IMR-90 (cell line): Measurements from ENCODE around the gene NCF2. TPM values are rescaled to one million over a fixed set of nuclear protein-coding genes. Genes with fewer than 3 reads are reported as not detected.

Experiments used
- ATAC-seq: fragments of 200-7000 bp; cut with Tn5 transposase; 2 replicates; pipeline ENCODE4 v1.9.1; 2020; ENCODE audit warnings: low read depth, mild to moderate bottlenecking, moderate library complexity
- BruUV-seq: library from RNA; stranded (reverse); fragments of 400-500 nt; replicated peaks from 2 replicates; lab custom pipeline; 2021; lab: Mats Ljungman, UMichigan
- CTCF ChIA-PET: fragments of 300-600 bp; formaldehyde crosslinking; extraction: SDS; loops from one replicate; lab custom pipeline; 2021; ENCODE audit warnings: antibody characterized with exemption; lab: Yijun Ruan, JAX
- POLR2A ChIA-PET: fragments of 300-600 bp; sonication (Branson Sonifier 250); formaldehyde crosslinking; loops from one replicate; lab custom pipeline; 2022; ENCODE audit warnings: antibody characterized with exemption; ENCODE audit not compliant: unreplicated experiment; lab: Charles Lee
- DNase-seq: peaks from one replicate; pipeline ENCODE4 v3.0.0; 2013
- H2AFZ ChIP-seq: replicated peaks from 2 replicates; pipeline ENCODE3; 2013; ENCODE audit warnings: low read length, mild to moderate bottlenecking; ENCODE audit not compliant: poor library complexity
- H2AK5ac ChIP-seq: 2 replicates; pipeline ENCODE4 v1.6.1; 2013; ENCODE audit warnings: low read depth, low read length, inconsistent platforms
- H2AK9ac ChIP-seq: replicated peaks from 2 replicates; pipeline ENCODE3; 2013; ENCODE audit warnings: mild to moderate bottlenecking, low read depth, low read length, moderate library complexity; ENCODE audit not compliant: poor library complexity
- H2BK120ac ChIP-seq: 2 replicates; pipeline ENCODE4 v1.6.1; 2013; ENCODE audit warnings: low read depth, low read length, inconsistent platforms
- H2BK15ac ChIP-seq: 3 replicates; pipeline ENCODE4 v1.6.1; 2013; ENCODE audit warnings: low read depth, low read length, inconsistent platforms
- H2BK20ac ChIP-seq: 2 replicates; pipeline ENCODE4 v1.6.1; 2013; ENCODE audit warnings: low read depth, mild to moderate bottlenecking, inconsistent platforms, low read length, moderate library complexity
- H2BK5ac ChIP-seq: 2 replicates; pipeline ENCODE4 v1.6.1; 2013; ENCODE audit warnings: mild to moderate bottlenecking, low read depth, low read length, inconsistent platforms; ENCODE audit not compliant: poor library complexity, severe bottlenecking
- H3K14ac ChIP-seq: replicated peaks from 2 replicates; pipeline ENCODE4 v1.6.1; 2013; ENCODE audit warnings: low read depth, low read length, inconsistent platforms
- H3K18ac ChIP-seq: 2 replicates; pipeline ENCODE4 v1.6.1; 2013; ENCODE audit warnings: low read depth, low read length, control low read depth
- H3K23ac ChIP-seq: 2 replicates; pipeline ENCODE4 v1.6.1; 2013; ENCODE audit warnings: low read depth, low read length, inconsistent platforms
- H3K27ac ChIP-seq: 2 replicates; pipeline ENCODE4 v1.5.1; 2013; ENCODE audit warnings: mild to moderate bottlenecking, control low read depth, low read length; ENCODE audit not compliant: insufficient read depth
- H3K27me3 ChIP-seq: 2 replicates; pipeline ENCODE4 v1.6.1; 2013; ENCODE audit warnings: low read length; ENCODE audit not compliant: control insufficient read depth, insufficient read depth
- H3K36me3 ChIP-seq: 2 replicates; pipeline ENCODE4 v1.6.1; 2013; ENCODE audit warnings: low read length, mixed read lengths; ENCODE audit not compliant: control insufficient read depth, insufficient read depth
- H3K4ac ChIP-seq: 2 replicates; pipeline ENCODE4 v1.6.1; 2013; ENCODE audit warnings: low read depth, low read length, inconsistent platforms
- H3K4me1 ChIP-seq: 2 replicates; pipeline ENCODE4 v1.6.1; 2013; ENCODE audit warnings: low read length, mixed read lengths; ENCODE audit not compliant: control insufficient read depth, insufficient read depth
- H3K4me2 ChIP-seq: 2 replicates; pipeline ENCODE4 v1.6.1; 2013; ENCODE audit warnings: low read depth, mild to moderate bottlenecking, control low read depth, low read length, moderate library complexity
- H3K4me3 ChIP-seq: 2 replicates; pipeline ENCODE4 v1.5.1; 2013; ENCODE audit warnings: low read depth, mild to moderate bottlenecking, control low read depth, low read length, moderate library complexity; ENCODE audit not compliant: insufficient read depth
- H3K56ac ChIP-seq: 2 replicates; pipeline ENCODE4 v1.6.1; 2013; ENCODE audit warnings: low read length, inconsistent platforms; ENCODE audit not compliant: insufficient read depth; ENCODE audit errors: extremely low read depth
- H3K79me1 ChIP-seq, 2 experiments: 2 replicates each; pipeline ENCODE4 v1.6.1; 2013; ENCODE audit warnings: low read length in 2 of 2, inconsistent platforms in 1 of 2, low read depth in 1 of 2
- H3K9ac ChIP-seq: 2 replicates; pipeline ENCODE4 v1.6.1; 2013; ENCODE audit warnings: low read depth, low read length, control low read depth
- H3K9me1 ChIP-seq: 2 replicates; pipeline ENCODE4 v1.6.1; 2013; ENCODE audit warnings: low read length, inconsistent platforms; ENCODE audit not compliant: insufficient read depth
- H3K9me3 ChIP-seq: 2 replicates; pipeline ENCODE4 v1.6.1; 2013; ENCODE audit warnings: low read length; ENCODE audit not compliant: control insufficient read depth, insufficient read depth
- H4K20me1 ChIP-seq: 2 replicates; pipeline ENCODE4 v1.6.1; 2013; ENCODE audit warnings: low read length, inconsistent platforms; ENCODE audit not compliant: insufficient read depth
- H4K5ac ChIP-seq: 2 replicates; pipeline ENCODE4 v1.6.1; 2013; ENCODE audit warnings: mild to moderate bottlenecking, low read depth, low read length, control low read depth
- H4K8ac ChIP-seq, 2 experiments: 2 replicates each; pipeline ENCODE4 v1.6.1; 2013; ENCODE audit warnings: low read depth in 2 of 2, low read length in 2 of 2, control low read depth in 1 of 2, inconsistent platforms in 1 of 2
- H4K91ac ChIP-seq: 2 replicates; pipeline ENCODE4 v1.6.1; 2013; ENCODE audit warnings: low read depth, low read length, inconsistent platforms; ENCODE audit not compliant: insufficient read depth
- BHLHE40 ChIP-seq: fragments of 150-350 bp; IDR thresholded peaks from 2 replicates; pipeline ENCODE4 v1.6.1; 2016; ENCODE audit warnings: mild to moderate bottlenecking, low read depth, low read length
- CEBPB ChIP-seq: IDR thresholded peaks from 2 replicates; pipeline ENCODE4 v1.6.1; 2012; ENCODE audit warnings: low read depth, low read length, improper control_type of control experiment
- MAFK ChIP-seq: IDR thresholded peaks from 2 replicates; pipeline ENCODE4 v1.6.1; 2012; ENCODE audit warnings: low read depth, low read length, improper control_type of control experiment
- RCOR1 ChIP-seq: IDR thresholded peaks from 2 replicates; pipeline ENCODE4 v1.6.1; 2012; ENCODE audit warnings: mild to moderate bottlenecking, low read length, improper control_type of control experiment; ENCODE audit not compliant: insufficient replicate concordance
- WGBS, 2 experiments: methylation state at CpG; one replicate each; pipeline versions ENCODE4 v1.1.5 to v1.1.7; 2013; ENCODE audit warnings: missing lambda C conversion rate in 2 of 2; ENCODE audit not compliant: insufficient read length in 1 of 2; ENCODE audit errors: extremely low coverage in 2 of 2; 5-methylcytosine and 5-hydroxymethylcytosine counted together
- dilution Hi-C: fragments of 300-500 bp; cut with HindIII; formaldehyde crosslinking; loops from one replicate; pipeline ENCODE4 v1.14.3; 2018; ENCODE audit warnings: low sequenced_read_pairs; ENCODE audit not compliant: unreplicated experiment
- in situ Hi-C: fragments of 300-500 bp; cut with MboI; formaldehyde crosslinking; loops from 3 replicates; pipeline ENCODE4 v1.14.3; 2019; ENCODE audit warnings: low sequenced_read_pairs, inconsistent platforms, mixed read lengths
- intact Hi-C: fragments of 100-400 bp; cut with micrococcal nuclease; formaldehyde crosslinking; loops from 2 replicates; pipeline ENCODE4 v1.10.0; 2022
- polyA plus RNA-seq, 3 experiments: library from polyadenylated mRNA; depleted of rRNA; stranded (reverse); fragments of >200 nt; gene quantifications; 2 replicates each; pipeline ENCODE4 v1.2.3, GENCODE V29; 2012; ENCODE audit warnings: low replicate concordance in 1 of 3
- total RNA-seq: library from RNA; depleted of rRNA; stranded (reverse); fragments of >200 nt; gene quantifications from 2 replicates; pipeline ENCODE4 v1.2.3, GENCODE V29; 2012
- TF ChIP-seq, protein P1 (sequence below): conservative IDR thresholded peaks from 2 replicates; pipeline ENCODE4 v1.5.1; 2012; ENCODE audit warnings: mild to moderate bottlenecking, low read depth, low read length, improper control_type of control experiment

Gene NCF2
- total and polyA plus RNA-seq, 2 of the 4 experiments (the other 2 are of a cell fraction): 3.2 to 4.2 TPM

DNA sequence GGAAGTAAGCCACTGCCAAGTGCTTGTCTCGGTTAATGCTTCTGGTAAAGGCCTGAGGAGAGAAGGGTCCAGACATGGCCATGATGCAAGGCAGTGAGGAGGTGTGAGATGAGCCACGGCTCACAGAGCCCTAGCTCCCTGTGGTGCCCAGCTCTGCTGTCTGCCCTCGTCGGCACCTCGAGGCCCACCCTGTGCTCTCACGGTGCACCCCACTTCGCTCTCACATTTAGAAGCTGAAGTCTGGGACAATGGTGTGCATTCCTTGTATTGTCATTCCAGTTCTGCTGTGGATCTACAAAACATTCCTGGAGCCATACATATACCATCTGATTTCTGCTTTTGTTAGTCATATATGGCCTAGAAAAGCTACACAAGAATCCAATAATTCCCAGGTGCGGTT is 3.3 kb downstream of the NCF2 start:
- POLR2A ChIA-PET: no interaction called here
- no peaks in the 10 kb centered on the region for H3K36me3 ChIP-seq
- H3K14ac ChIP-seq: no peak overlapping the region; the same call in 1 of the 2 replicates

More for the DNA sequence above, 3.3 kb downstream of the NCF2 start:
- Histone ChIP-seq H4K8ac (no peak overlapping the region), H3K9me3 (no peaks in the 10 kb centered on the region), H3K9me1 (peaks cover 3% of the 10 kb centered on the region; the same call in 1 of the 2 replicates), H3K27me3 (no peaks in the 10 kb centered on the region), H3K4me1 (0 out of 2 replicates have a peak, but pooled peaks cover 6% of the 10 kb centered on the region), H4K5ac (no peak overlapping the region), H3K79me1 (no peaks in the 10 kb centered on the region), H3K18ac (no peak overlapping the region), H3K4me2 (no peak overlapping the region), H2BK5ac (no peak overlapping the region), H3K4ac (no peak overlapping the region), H2BK20ac (no peak overlapping the region), H3K4me3 (no peak overlapping the region), H2BK120ac (no peak overlapping the region), H2AK9ac (peak overlapping the region; percentile 5), H3K23ac (no peak overlapping the region), H2AFZ (no peak overlapping the region), H2BK15ac (no peak overlapping the region), H4K20me1 (no peaks in the 10 kb centered on the region), H3K27ac (no peak overlapping the region), H3K9ac (no peak overlapping the region), H4K91ac (no peak overlapping the region), H3K56ac (no peak overlapping the region), H2AK5ac (no peak overlapping the region)
- in situ Hi-C loops: no loop called here
- 90% methylated on average over 5 of the region's 8 CpGs; no CpG with 5 or more reads in 1 of the 2 experiments for WGBS, 2 experiments
- CTCF ChIA-PET: no interaction called here
- intact Hi-C loops: no loop called here
- TF ChIP-seq MAFK (no peak), BHLHE40 (no peak), RCOR1 (no peak), CEBPB (no peak)
- TF ChIP-seq, protein P1, sequence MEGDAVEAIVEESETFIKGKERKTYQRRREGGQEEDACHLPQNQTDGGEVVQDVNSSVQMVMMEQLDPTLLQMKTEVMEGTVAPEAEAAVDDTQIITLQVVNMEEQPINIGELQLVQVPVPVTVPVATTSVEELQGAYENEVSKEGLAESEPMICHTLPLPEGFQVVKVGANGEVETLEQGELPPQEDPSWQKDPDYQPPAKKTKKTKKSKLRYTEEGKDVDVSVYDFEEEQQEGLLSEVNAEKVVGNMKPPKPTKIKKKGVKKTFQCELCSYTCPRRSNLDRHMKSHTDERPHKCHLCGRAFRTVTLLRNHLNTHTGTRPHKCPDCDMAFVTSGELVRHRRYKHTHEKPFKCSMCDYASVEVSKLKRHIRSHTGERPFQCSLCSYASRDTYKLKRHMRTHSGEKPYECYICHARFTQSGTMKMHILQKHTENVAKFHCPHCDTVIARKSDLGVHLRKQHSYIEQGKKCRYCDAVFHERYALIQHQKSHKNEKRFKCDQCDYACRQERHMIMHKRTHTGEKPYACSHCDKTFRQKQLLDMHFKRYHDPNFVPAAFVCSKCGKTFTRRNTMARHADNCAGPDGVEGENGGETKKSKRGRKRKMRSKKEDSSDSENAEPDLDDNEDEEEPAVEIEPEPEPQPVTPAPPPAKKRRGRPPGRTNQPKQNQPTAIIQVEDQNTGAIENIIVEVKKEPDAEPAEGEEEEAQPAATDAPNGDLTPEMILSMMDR: no peak
- BruUV-seq: no TSS peak
- DNase-seq (no peak), ATAC-seq (no peak)
- dilution Hi-C loops: no loop called here
